DOHH2 (cell line): ENCODE results near the gene HLA-DOB.

Source experiments
- H3F3A ChIP-seq: fragments of 200-600 bp; sonication (generic), shearing (Covaris generic); 2 replicates; pipeline ENCODE4 v1.6.0; 2016; ENCODE audit warnings: antibody characterized with exemption, mild to moderate bottlenecking; ENCODE audit not compliant: control insufficient read depth, insufficient read depth
- H3K27ac ChIP-seq: fragments of 200-600 bp; sonication (generic); 2 replicates; pipeline ENCODE4 v1.5.1; 2014; ENCODE audit warnings: low read depth, mild to moderate bottlenecking, low read length, moderate library complexity
- H3K27me3 ChIP-seq: fragments of 200-600 bp; sonication (generic); 2 replicates; pipeline ENCODE4 v1.6.1; 2014; ENCODE audit warnings: mild to moderate bottlenecking, low read length, mixed read lengths; ENCODE audit not compliant: control insufficient read depth
- H3K36me3 ChIP-seq: fragments of 200-600 bp; sonication (generic); 2 replicates; pipeline ENCODE4 v1.6.1; 2014; ENCODE audit warnings: mild to moderate bottlenecking, low read length, moderate library complexity, mixed read lengths; ENCODE audit not compliant: control insufficient read depth
- H3K4me1 ChIP-seq: fragments of 200-600 bp; sonication (generic); 2 replicates; pipeline ENCODE4 v1.6.1; 2014; ENCODE audit warnings: mild to moderate bottlenecking, low read length, mixed read lengths; ENCODE audit not compliant: control insufficient read depth
- H3K4me2 ChIP-seq: fragments of 200-600 bp; sonication (generic); 2 replicates; pipeline ENCODE4 v1.6.0; 2014; ENCODE audit warnings: mild to moderate bottlenecking, low read length, moderate library complexity
- H3K4me3 ChIP-seq: fragments of 200-600 bp; sonication (generic); 2 replicates; pipeline ENCODE4 v1.5.1; 2014; ENCODE audit warnings: mild to moderate bottlenecking, low read length, mixed read lengths
- H3K79me2 ChIP-seq: fragments of 200-600 bp; sonication (generic); 2 replicates; pipeline ENCODE4 v1.6.1; 2014; ENCODE audit warnings: mild to moderate bottlenecking, low read length, mixed read lengths; ENCODE audit not compliant: control insufficient read depth
- H3K9me2 ChIP-seq: fragments of 200-600 bp; sonication (generic); replicated peaks from 2 replicates; pipeline ENCODE4 v1.6.1; 2014; ENCODE audit warnings: mild to moderate bottlenecking, low read length, mixed read lengths; ENCODE audit not compliant: control insufficient read depth
- H3K9me3 ChIP-seq: fragments of 200-600 bp; sonication (generic); 2 replicates; pipeline ENCODE4 v1.6.1; 2014; ENCODE audit warnings: antibody characterized with exemption, low read length, mixed read lengths; ENCODE audit not compliant: control insufficient read depth, insufficient read depth
- H4K20me1 ChIP-seq: fragments of 200-600 bp; sonication (generic); 2 replicates; pipeline ENCODE4 v1.6.0; 2014; ENCODE audit warnings: low read depth, mild to moderate bottlenecking, antibody characterized with exemption, low read length, moderate library complexity; ENCODE audit not compliant: control insufficient read depth, insufficient read depth
- CTCF ChIP-seq: fragments of 200-600 bp; sonication (generic); IDR thresholded peaks from one replicate; pipeline ENCODE4 v1.5.1; 2014; ENCODE audit warnings: antibody characterized with exemption, mild to moderate bottlenecking, low read depth, low read length; ENCODE audit not compliant: poor library complexity, severe bottlenecking
- EZH2phosphoT487 ChIP-seq: fragments of 200-600 bp; sonication (generic); IDR thresholded peaks from 2 replicates; pipeline ENCODE4 v1.6.1; 2017; ENCODE audit warnings: borderline replicate concordance, mild to moderate bottlenecking, antibody characterized with exemption, low read length, moderate library complexity, mixed read lengths

Gene HLA-DOB

GRCh38 chr6:32775071-32775470 is 41.7 kb downstream of the HLA-DOB start:
- no peaks in the 10 kb centered on the region for H3K9me3 ChIP-seq
- no peaks in the 10 kb centered on the region for H4K20me1 ChIP-seq
- H3K4me3 ChIP-seq: no peak overlapping the region
- no peaks in the 10 kb centered on the region for H3K79me2 ChIP-seq
- no peaks in the 10 kb centered on the region for H3F3A ChIP-seq
- no peaks in the 10 kb centered on the region for H3K36me3 ChIP-seq
- H3K27ac ChIP-seq: no peak overlapping the region
- H3K27me3 ChIP-seq: peaks cover 7% of the 10 kb centered on the region
- H3K9me2 ChIP-seq: no peaks in the 10 kb centered on the region
- no peak overlapping the region for H3K4me2 ChIP-seq
- TF ChIP-seq EZH2phosphoT487 (no peak), CTCF (no peak)
- no peaks in the 10 kb centered on the region for H3K4me1 ChIP-seq

DNA sequence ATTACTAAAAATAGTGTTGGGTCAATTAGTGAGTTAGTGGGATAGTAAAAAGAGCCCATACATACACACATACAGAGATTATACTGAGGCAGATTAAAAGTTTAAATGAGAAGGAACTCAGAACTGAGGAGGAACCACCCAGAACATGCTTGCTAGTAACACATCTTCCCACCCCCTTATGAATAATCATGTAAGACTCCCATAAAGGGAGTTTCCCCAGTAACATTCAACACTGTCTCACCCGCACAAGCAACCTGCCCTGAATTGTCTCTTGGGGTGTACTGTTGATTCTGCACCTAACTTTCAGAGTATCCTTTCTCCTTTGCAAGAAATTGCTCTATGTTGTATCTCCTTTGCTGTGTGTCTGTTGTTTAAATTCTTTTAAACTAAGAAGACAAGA is 42.4 kb downstream of the HLA-DOB start:
- H3K27me3 ChIP-seq: peaks cover 9% of the 10 kb centered on the region
- no peaks in the 10 kb centered on the region for H4K20me1 ChIP-seq
- TF ChIP-seq CTCF (no peak), EZH2phosphoT487 (no peak)
- no peaks in the 10 kb centered on the region for H3K79me2 ChIP-seq
- no peaks in the 10 kb centered on the region for H3K4me1 ChIP-seq
- no peak overlapping the region for H3K4me3 ChIP-seq
- no peaks in the 10 kb centered on the region for H3K36me3 ChIP-seq
- H3K27ac ChIP-seq: no peak overlapping the region
- H3K9me3 ChIP-seq: no peaks in the 10 kb centered on the region
- H3F3A ChIP-seq: no peaks in the 10 kb centered on the region
- no peak overlapping the region for H3K4me2 ChIP-seq
- H3K9me2 ChIP-seq: no peaks in the 10 kb centered on the region

- Histone ChIP-seq H3F3A (no peaks in the 10 kb centered on the region), H3K4me1 (no peaks in the 10 kb centered on the region), H3K79me2 (no peaks in the 10 kb centered on the region), H3K9me2 (no peaks in the 10 kb centered on the region), H3K4me3 (no peak overlapping the region), H3K36me3 (no peaks in the 10 kb centered on the region), H3K4me2 (no peak overlapping the region), H3K27me3 (peaks cover 9% of the 10 kb centered on the region), H4K20me1 (no peaks in the 10 kb centered on the region), H3K27ac (no peak overlapping the region), H3K9me3 (no peaks in the 10 kb centered on the region)
- no peak for TF ChIP-seq CTCF
- TF ChIP-seq EZH2phosphoT487: no peak
Observed at GRCh38 chr6:32772656-32773055, 44.1 kb downstream of the HLA-DOB start.

DNA sequence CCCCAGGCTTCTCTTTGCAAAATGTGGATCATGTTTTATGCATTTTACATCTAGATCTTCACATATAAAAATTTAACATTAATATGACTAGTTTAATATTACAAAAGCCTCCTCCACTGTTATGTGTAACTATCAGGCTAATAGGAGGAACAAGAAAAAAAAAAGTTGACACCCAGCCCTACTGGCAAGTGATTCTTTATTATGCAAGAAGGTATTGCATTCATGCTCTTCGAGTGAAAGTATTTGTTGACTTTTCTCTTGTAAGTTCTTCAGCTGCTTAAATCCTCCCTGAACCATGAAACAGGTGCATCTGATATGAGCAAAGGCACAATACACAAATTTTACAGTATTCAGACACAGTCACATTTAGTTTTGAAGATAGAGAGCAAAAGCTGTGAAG is 52.8 kb downstream of the HLA-DOB start:
- H3F3A ChIP-seq: no peaks in the 10 kb centered on the region
- TF ChIP-seq EZH2phosphoT487 (no peak), CTCF (no peak)
- no peak overlapping the region for H3K4me2 ChIP-seq
- H3K27ac ChIP-seq: no peak overlapping the region
- H3K4me1 ChIP-seq: no peaks in the 10 kb centered on the region
- H3K9me3 ChIP-seq: no peaks in the 10 kb centered on the region
- H4K20me1 ChIP-seq: no peaks in the 10 kb centered on the region
- H3K4me3 ChIP-seq: no peak overlapping the region
- no peaks in the 10 kb centered on the region for H3K9me2 ChIP-seq
- H3K27me3 ChIP-seq: peaks cover 16% of the 10 kb centered on the region
- H3K79me2 ChIP-seq: no peaks in the 10 kb centered on the region
- no peaks in the 10 kb centered on the region for H3K36me3 ChIP-seq
